Measurements from ENCODE around the gene FZD4. TPM values are rescaled to one million over a fixed set of nuclear protein-coding genes. Genes with fewer than 3 reads are reported as not detected.
A peak's percentile ranks its signal among the peaks of the same experiment; 100 is the strongest.
"Not testable (repeated sequence)": the region's sequence is repeated elsewhere in the genome, so short reads cannot be mapped to it uniquely, and the experiment has no call there.

The FZD4 gene
- total and polyA plus RNA-seq, 2 donors (not counting 3 experiments of a cell fraction or from before 2014, with no cell fraction given), result 56.6 to 112 TPM

- POLR2A ChIA-PET, result no interaction called here
- Histone ChIP-seq H3K27me3 (ENCODE audit: control insufficient read depth in 2 of 2, insufficient read depth in 2 of 2, low read length in 2 of 2) (no peaks in the 10 kb centered on the region), H3K36me3 (ENCODE audit: control insufficient read depth in 2 of 2, extremely low read depth in 1 of 2, insufficient read depth in 2 of 2, low read length in 2 of 2) (no peaks in the 10 kb centered on the region), H2AFZ (ENCODE audit: low read depth, low read length) (no peak overlapping the region), H3K4me3 (replicated peaks in 1 of 3; ENCODE audit: insufficient read depth in 1 of 3, low read depth in 1 of 3, low read length in 3 of 3) (peak overlapping the region in 1 of 3 experiments; percentile 36), H3K9ac (replicated peaks; ENCODE audit: extremely low read depth, insufficient read depth, low read length) (peak overlapping the region; percentile 81), H4K20me1 (replicated peaks; ENCODE audit: control insufficient read depth, extremely low read depth, insufficient read depth, low read length) (no peaks in the 10 kb centered on the region), H3K27ac (ENCODE audit: insufficient read depth, low read depth, low read length) (peak overlapping the region; percentile 100), H3K9me3 (replicated peaks; ENCODE audit: control insufficient read depth, insufficient read depth, low read length) (no peaks in the 10 kb centered on the region), H3K4me2 (ENCODE audit: insufficient read depth, low read length) (peak overlapping the region; percentile 80), H3K9me1 (replicated peaks; ENCODE audit: control insufficient read depth, extremely low read depth, insufficient read depth, low read length) (no peaks in the 10 kb centered on the region), H3K79me2 (ENCODE audit: control insufficient read depth, insufficient read depth, low read length) (peaks cover 4% of the 10 kb centered on the region), H3K4me1 (ENCODE audit: control insufficient read depth, extremely low read depth, insufficient read depth, low read length) (peaks cover 48% of the 10 kb centered on the region)
- DNase-seq (ENCODE audit: low read depth, low spot score) (peak; percentile 84), FAIRE-seq (peak; percentile 85)
- intact Hi-C loops (cut with micrococcal nuclease) (loop anchor here (1.0 to 5.0 kb wide), 4 partner anchors 23 to 432 kb away; partner anchors contain the start of gene PRSS23), dilution Hi-C loops (cut with MboI; ENCODE audit: extremely low pct_ligation_motif_present, low sequenced_read_pairs) (no loop called here)
- TF ChIP-seq MYC (IDR thresholded peaks at IDR 0.05; ENCODE audit: low read depth, low read length) (no peak), POLR2A (IDR thresholded peaks at IDR 0.05; ENCODE audit: low read depth, low read length) (peak; percentile 32), MAX (IDR thresholded peaks at IDR 0.05; ENCODE audit: insufficient read depth, insufficient read length) (no peak), POLR2AphosphoS5 (IDR thresholded peaks at IDR 0.05; ENCODE audit: insufficient read depth, low read depth, low read length) (peak; percentile 70), EZH2 (IDR thresholded peaks at IDR 0.05; ENCODE audit: borderline replicate concordance, low read depth, low read length, severe bottlenecking) (no peak), JUN (IDR thresholded peaks at IDR 0.05; ENCODE audit: borderline replicate concordance, insufficient read depth, insufficient read length, low read depth) (peak; percentile 91), GATA2 (IDR thresholded peaks at IDR 0.05; ENCODE audit: insufficient read depth, insufficient read length, low read depth, low read length) (no peak), FOS (IDR thresholded peaks at IDR 0.05; ENCODE audit: borderline replicate concordance, insufficient read depth, low read length) (peak; percentile 69), CTCF (IDR thresholded peaks at IDR 0.05; ENCODE audit: extremely low read depth in 1 of 2, insufficient read depth in 1 of 2, low read depth in 1 of 2, low read length in 2 of 2) (no peak)
- no TSS peak for BruUV-seq (replicated peaks)
- CTCF ChIA-PET, result interaction anchor here (0.7 to 6.5 kb wide), 2 partner anchors 46 to 556 kb away, joined by 3 to 79 read pairs; no protein-coding TSS in a partner anchor
Measured at GRCh38 chr11:86916330-86916729, 38.9 kb downstream of the FZD4 start.

- DNase-seq (ENCODE audit: low read depth, low spot score); H3K9me1 ChIP-seq (replicated peaks; ENCODE audit: control insufficient read depth, extremely low read depth, insufficient read depth, low read length); H3K27me3 ChIP-seq (ENCODE audit: control insufficient read depth in 2 of 2, insufficient read depth in 2 of 2, low read length in 2 of 2); H2AFZ ChIP-seq (ENCODE audit: low read depth, low read length); H3K36me3 ChIP-seq (ENCODE audit: control insufficient read depth in 2 of 2, extremely low read depth in 1 of 2, insufficient read depth in 2 of 2, low read length in 2 of 2); H3K9me3 ChIP-seq (replicated peaks; ENCODE audit: control insufficient read depth, insufficient read depth, low read length); POLR2A ChIA-PET; dilution Hi-C loops (cut with MboI; ENCODE audit: extremely low pct_ligation_motif_present, low sequenced_read_pairs); H3K79me2 ChIP-seq (ENCODE audit: control insufficient read depth, insufficient read depth, low read length); H4K20me1 ChIP-seq (replicated peaks; ENCODE audit: control insufficient read depth, extremely low read depth, insufficient read depth, low read length): not testable (repeated sequence)
- H3K9ac ChIP-seq (replicated peaks; ENCODE audit: extremely low read depth, insufficient read depth, low read length), result peak overlapping the region; percentile 81
- intact Hi-C loops (cut with micrococcal nuclease), result loop anchor here (1.0 to 5.0 kb wide), 5 partner anchors 23 to 432 kb away; partner anchors contain the start of gene PRSS23
- H3K27ac ChIP-seq (ENCODE audit: insufficient read depth, low read depth, low read length), result peak overlapping the region; percentile 100
- H3K4me1 ChIP-seq (ENCODE audit: control insufficient read depth, extremely low read depth, insufficient read depth, low read length), result peaks cover 48% of the 10 kb centered on the region
- peak; percentile 33 for FAIRE-seq
- H3K4me3 ChIP-seq (replicated peaks in 1 of 3; ENCODE audit: insufficient read depth in 1 of 3, low read depth in 1 of 3, low read length in 3 of 3), result peak overlapping the region in 1 of 3 experiments; percentile 36
- CTCF ChIA-PET, result interaction anchor here (0.7 to 6.5 kb wide), 2 partner anchors 45 to 555 kb away, joined by 3 to 79 read pairs; no protein-coding TSS in a partner anchor
- BruUV-seq (replicated peaks), result TSS peak; percentile 54
- peak overlapping the region; percentile 80 for H3K4me2 ChIP-seq (ENCODE audit: insufficient read depth, low read length)
Measured at GRCh38 chr11:86915850-86916249, 39.3 kb downstream of the FZD4 start.
